Naive thymus-derived CD8-positive, alpha-beta T cell (primary cell): ENCODE results near the gene GNAQ. TPM values are rescaled to one million over a fixed set of nuclear protein-coding genes. Genes with fewer than 3 reads are reported as not detected.
"Not testable (repeated sequence)": the region's sequence is repeated elsewhere in the genome, so short reads cannot be mapped to it uniquely, and the experiment has no call there.

Source experiments
- ATAC-seq, 2 donors: fragments of 150-1000 bp; cut with Tn5 transposase in 1 of 2; sonication (Bioruptor Pico), chemical (Tn5 transposase) in 1 of 2; 1 replicate in 1 of 2; 2 replicates in 1 of 2; pipeline ENCODE4 v1.10.0; 2021; ENCODE audit warnings: mild to moderate bottlenecking in 2 of 2, moderate library complexity in 2 of 2
- POLR2A ChIA-PET: fragments of 350-600 bp; sonication (Branson Sonifier 250); formaldehyde crosslinking; loops from one replicate; lab custom pipeline; 2021; ENCODE audit warnings: antibody characterized with exemption; lab: Charles Lee
- DNase-seq, 10 donors: peaks; one replicate each; pipeline versions ENCODE4 v3.0.0 to v3.0.0-alpha.2; 2020 to 2022
- H3K27ac Mint-ChIP-seq, 10 donors: one replicate each; pipeline ENCODE4 v1.8.0; 2020 to 2022; ENCODE audit warnings: mild to moderate bottlenecking in 10 of 10, mixed read lengths in 10 of 10, moderate library complexity in 4 of 10, inconsistent platforms in 1 of 10
- H3K27me3 Mint-ChIP-seq, 5 donors: one replicate each; pipeline ENCODE4 v1.8.0; 2021 to 2022; ENCODE audit warnings: mixed read lengths in 5 of 5
- H3K36me3 Mint-ChIP-seq, 3 donors: one replicate each; pipeline ENCODE4 v1.8.0; 2020 to 2022; ENCODE audit warnings: mixed read lengths in 3 of 3, mild to moderate bottlenecking in 2 of 3, inconsistent platforms in 1 of 3
- H3K4me1 Mint-ChIP-seq, 4 donors: one replicate each; pipeline ENCODE4 v1.8.0; 2021 to 2022; ENCODE audit warnings: mixed read lengths in 4 of 4
- H3K4me3 Mint-ChIP-seq, 10 donors: one replicate each; pipeline ENCODE4 v1.8.0; 2020 to 2022; ENCODE audit warnings: mild to moderate bottlenecking in 10 of 10, mixed read lengths in 10 of 10, moderate library complexity in 6 of 10, inconsistent platforms in 1 of 10
- H3K9me3 Mint-ChIP-seq, 9 donors: one replicate each; pipeline ENCODE4 v1.8.0; 2020 to 2022; ENCODE audit warnings: mixed read lengths in 9 of 9, mild to moderate bottlenecking in 3 of 9, inconsistent platforms in 1 of 9, moderate library complexity in 1 of 9
- polyA plus RNA-seq, 3 donors: library from polyadenylated mRNA; unstranded; fragments of 300-500 nt; fragmentation: Illumina TruSeq; gene quantifications; one replicate each; pipeline ENCODE4 v1.2.3, GENCODE V29; 2021
- total RNA-seq, 8 experiments: library from RNA in 2 of 8; stranded (reverse) in 2 of 8; gene quantifications; one replicate each; pipeline ENCODE4 v1.2.3 and lab custom pipeline; 2021 to 2026

Gene GNAQ
- total and polyA plus RNA-seq, 5 experiments from 2014 or later: 6.9 to 40.0 (median 15.6) TPM

GRCh38 chr9:77690723-77691122 is 340.9 kb downstream of the GNAQ start:
- DNase-seq, H3K27ac Mint-ChIP-seq, H3K4me1 Mint-ChIP-seq, POLR2A ChIA-PET, H3K4me3 Mint-ChIP-seq, ATAC-seq: not testable (repeated sequence)
- Mint-ChIP-seq H3K27me3 (peaks cover 0 to 11% (median 6%) of the 10 kb centered on the region in 5 donors), H3K9me3 (peaks cover under 1 to 49% (median 12%) of the 10 kb centered on the region in 9 donors), H3K36me3 (peaks cover 0 to 22% (median 0%) of the 10 kb centered on the region in 3 donors)

GRCh38 chr9:77690119-77690518 is 341.5 kb downstream of the GNAQ start:
- not testable (repeated sequence) for H3K4me1 Mint-ChIP-seq, DNase-seq

GRCh38 chr9:77687737-77688136 is 343.9 kb downstream of the GNAQ start:
- H3K4me3 Mint-ChIP-seq, ATAC-seq, DNase-seq, H3K27ac Mint-ChIP-seq, H3K4me1 Mint-ChIP-seq, POLR2A ChIA-PET: not testable (repeated sequence)
- H3K27me3 Mint-ChIP-seq: peaks cover 0 to 11% (median 6%) of the 10 kb centered on the region in 5 donors
- peaks cover 0 to 26% (median 0%) of the 10 kb centered on the region in 3 donors for H3K36me3 Mint-ChIP-seq
- H3K9me3 Mint-ChIP-seq: peaks cover 0 to 39% (median 11%) of the 10 kb centered on the region in 9 donors

More at GRCh38 chr9:77690119-77690518, 341.5 kb downstream of the GNAQ start:
- Mint-ChIP-seq H3K36me3 (peaks cover 0 to 22% (median 0%) of the 10 kb centered on the region in 3 donors), H3K27me3 (peaks cover 0 to 11% (median 6%) of the 10 kb centered on the region in 5 donors), H3K9me3 (peaks cover 0 to 43% (median 11%) of the 10 kb centered on the region in 9 donors)
- H3K27ac Mint-ChIP-seq, ATAC-seq, POLR2A ChIA-PET, H3K4me3 Mint-ChIP-seq: not testable (repeated sequence)

- H3K36me3 Mint-ChIP-seq: peaks cover 0 to 5% (median 0%) of the 10 kb centered on the region in 3 donors
- no peak for ATAC-seq
- no peak overlapping the region for H3K27ac Mint-ChIP-seq
- H3K4me3 Mint-ChIP-seq: no peak overlapping the region
- peaks cover 0 to 1% (median 0%) of the 10 kb centered on the region in 5 donors for H3K27me3 Mint-ChIP-seq
- DNase-seq: no peak
- no peaks in the 10 kb centered on the region for H3K4me1 Mint-ChIP-seq
- POLR2A ChIA-PET: no interaction called here
- H3K9me3 Mint-ChIP-seq: peaks cover 0 to 9% (median 0%) of the 10 kb centered on the region in 9 donors
These were observed 351.0 kb downstream of the GNAQ start for GRCh38 chr9:77680581-77680980.

GRCh38 chr9:77679661-77680368 is 351.8 kb downstream of the GNAQ start:
- POLR2A ChIA-PET: no interaction called here

GRCh38 chr9:77679088-77679487 is 352.5 kb downstream of the GNAQ start:
- no peaks in the 10 kb centered on the region for H3K4me1 Mint-ChIP-seq
- no peak overlapping the region for H3K27ac Mint-ChIP-seq
- H3K36me3 Mint-ChIP-seq: no peaks in the 10 kb centered on the region
- no peak for DNase-seq
- POLR2A ChIA-PET: no interaction called here
- peaks cover 0 to 7% (median 0%) of the 10 kb centered on the region in 9 donors for H3K9me3 Mint-ChIP-seq
- H3K4me3 Mint-ChIP-seq: no peak overlapping the region
- no peak for ATAC-seq
- peaks cover 0 to 1% (median 0%) of the 10 kb centered on the region in 5 donors for H3K27me3 Mint-ChIP-seq

More at GRCh38 chr9:77679661-77680368, 351.8 kb downstream of the GNAQ start:
- H3K9me3 Mint-ChIP-seq: peaks cover 0 to 9% (median 0%) of the 10 kb centered on the region in 9 donors
- H3K4me3 Mint-ChIP-seq: no peak overlapping the region
- ATAC-seq (no peak), DNase-seq (no peak)
- H3K4me1 Mint-ChIP-seq: no peaks in the 10 kb centered on the region
- peaks cover 0 to 5% (median 0%) of the 10 kb centered on the region in 3 donors for H3K36me3 Mint-ChIP-seq
- H3K27ac Mint-ChIP-seq: no peak overlapping the region
- peaks cover 0 to 1% (median 0%) of the 10 kb centered on the region in 5 donors for H3K27me3 Mint-ChIP-seq

- DNase-seq: no peak
- no peak overlapping the region for H3K4me3 Mint-ChIP-seq
- no peaks in the 10 kb centered on the region for H3K9me3 Mint-ChIP-seq
- H3K27me3 Mint-ChIP-seq: peaks cover 0 to 1% (median 0%) of the 10 kb centered on the region in 5 donors
- H3K27ac Mint-ChIP-seq: no peak overlapping the region
- H3K4me1 Mint-ChIP-seq: no peaks in the 10 kb centered on the region
- no peak for ATAC-seq
- POLR2A ChIA-PET: interaction anchor here (0.6 kb wide), 1 partner anchor 582 kb away, joined by 3 read pairs; no protein-coding TSS in a partner anchor
- H3K36me3 Mint-ChIP-seq: no peaks in the 10 kb centered on the region
These were observed 353.6 kb downstream of the GNAQ start for GRCh38 chr9:77677957-77678535.

GRCh38 chr9:77677397-77677796 is 354.2 kb downstream of the GNAQ start:
- no peak overlapping the region for H3K4me3 Mint-ChIP-seq
- no peaks in the 10 kb centered on the region for H3K36me3 Mint-ChIP-seq
- DNase-seq (no peak), ATAC-seq (no peak)
- H3K27me3 Mint-ChIP-seq: peaks cover 0 to 1% (median 0%) of the 10 kb centered on the region in 5 donors
- no peaks in the 10 kb centered on the region for H3K9me3 Mint-ChIP-seq
- H3K27ac Mint-ChIP-seq: no peak overlapping the region
- POLR2A ChIA-PET: interaction anchor here (0.6 kb wide), 1 partner anchor 583 kb away, joined by 3 read pairs; no protein-coding TSS in a partner anchor
- H3K4me1 Mint-ChIP-seq: no peaks in the 10 kb centered on the region

- POLR2A ChIA-PET: no interaction called here
- no peaks in the 10 kb centered on the region for H3K9me3 Mint-ChIP-seq
- H3K4me3 Mint-ChIP-seq: no peak overlapping the region
- H3K27me3 Mint-ChIP-seq: peaks cover 0 to under 1% (median 0%) of the 10 kb centered on the region in 5 donors
- H3K4me1 Mint-ChIP-seq: no peaks in the 10 kb centered on the region
- H3K36me3 Mint-ChIP-seq: no peaks in the 10 kb centered on the region
- DNase-seq: no peak
- no peak overlapping the region for H3K27ac Mint-ChIP-seq
- ATAC-seq: no peak
These were observed 357.4 kb downstream of the GNAQ start for GRCh38 chr9:77673941-77674791.

- Mint-ChIP-seq H3K4me3 (no peak overlapping the region), H3K36me3 (no peaks in the 10 kb centered on the region), H3K27ac (no peak overlapping the region), H3K4me1 (no peaks in the 10 kb centered on the region), H3K9me3 (no peaks in the 10 kb centered on the region), H3K27me3 (no peaks in the 10 kb centered on the region)
- POLR2A ChIA-PET: no interaction called here
- ATAC-seq: no peak
- no peak for DNase-seq
These were observed 359.4 kb downstream of the GNAQ start for GRCh38 chr9:77672183-77672582.

- Mint-ChIP-seq H3K36me3 (no peaks in the 10 kb centered on the region), H3K4me3 (no peak overlapping the region), H3K27ac (no peak overlapping the region), H3K27me3 (peaks cover 0 to 3% (median 1%) of the 10 kb centered on the region in 5 donors), H3K4me1 (no peaks in the 10 kb centered on the region), H3K9me3 (no peaks in the 10 kb centered on the region)
- DNase-seq (no peak), ATAC-seq (no peak)
- POLR2A ChIA-PET: no interaction called here
These were observed 364.5 kb downstream of the GNAQ start for GRCh38 chr9:77667151-77667550.
